Aorta (tissue), 5 donors: ENCODE data around the gene MAP3K14. TPM values are rescaled to one million over a fixed set of nuclear protein-coding genes. Genes with fewer than 3 reads are reported as not detected.
"Not testable (repeated sequence)": the region's sequence is repeated elsewhere in the genome, so short reads cannot be mapped to it uniquely, and the experiment has no call there.

ENCODE experiments used
- ATAC-seq: fragments of 200-7000 bp; cut with Tn5 transposase; one replicate; pipeline ENCODE4 v1.9.1; 2022; ENCODE audit warnings: moderate library complexity; ENCODE audit not compliant: low FRiP score
- DNase-seq, 2 donors: peaks; one replicate each; pipeline ENCODE4 v3.0.0-alpha.2; 2020
- H3K27ac ChIP-seq, 2 donors: one replicate each; pipeline ENCODE4 v1.5.1; 2013; ENCODE audit warnings: low read length in 2 of 2, mild to moderate bottlenecking in 2 of 2, moderate library complexity in 2 of 2, control low read depth in 1 of 2, inconsistent platforms in 1 of 2, low read depth in 1 of 2
- H3K27me3 ChIP-seq, 2 donors: one replicate each; pipeline ENCODE4 v1.6.1; 2013; ENCODE audit warnings: control low read depth in 1 of 2, low read length in 1 of 2, mild to moderate bottlenecking in 1 of 2, moderate library complexity in 1 of 2; ENCODE audit not compliant: insufficient read depth in 2 of 2, control insufficient read depth in 1 of 2
- H3K36me3 ChIP-seq, 2 donors: one replicate each; pipeline ENCODE4 v1.6.1; 2013; ENCODE audit warnings: control low read depth in 1 of 2, low read length in 1 of 2, mild to moderate bottlenecking in 1 of 2; ENCODE audit not compliant: insufficient read depth in 2 of 2, control insufficient read depth in 1 of 2
- H3K4me1 ChIP-seq, 2 donors: one replicate each; pipeline ENCODE4 v1.6.1; 2013; ENCODE audit warnings: low read length in 2 of 2, control low read depth in 1 of 2, mild to moderate bottlenecking in 1 of 2, moderate library complexity in 1 of 2; ENCODE audit not compliant: insufficient read depth in 2 of 2, control insufficient read depth in 1 of 2
- H3K4me3 ChIP-seq, 2 donors: one replicate each; pipeline ENCODE4 v1.5.1; 2013; ENCODE audit warnings: low read length in 2 of 2, control low read depth in 1 of 2, mild to moderate bottlenecking in 1 of 2
- H3K9me3 ChIP-seq: one replicate; pipeline ENCODE4 v1.6.1; 2013; ENCODE audit warnings: mild to moderate bottlenecking, low read length; ENCODE audit not compliant: control insufficient read depth
- WGBS, 2 donors: extraction: QIAGEN DNeasy Blood & Tissue Kit; methylation state at CpG; one replicate each; pipeline ENCODE4 v1.1.7; 2013; 5-methylcytosine and 5-hydroxymethylcytosine counted together
- intact Hi-C, 2 donors: fragments of 100-400 bp; cut with DNase I; formaldehyde crosslinking; loops; one replicate each; pipeline versions ENCODE4 v1.14.2 to v1.15.0; 2022
- polyA plus RNA-seq, 2 donors: library from polyadenylated mRNA; stranded (reverse); fragments of 200-250 nt; gene quantifications; one replicate each; pipeline ENCODE4 v1.2.3, GENCODE V29; 2013
- total RNA-seq, 2 donors: library from RNA; stranded (reverse); fragmentation: NEBNext Ultra II Directional; extraction: Animal tissue kit (Norgen Biotek cat#: 25700); gene quantifications; one replicate each; pipeline ENCODE4 v1.2.1, GENCODE V29; 2021
- donor health status: healthy with polysubstance abuse.
- donor health status: Bipolar disorder and iron deficiency.
- donor health status: DM: no; HTN: no; CAD: no.
- donor health status: DM: no; HTN: no; CAD: no.
- donor health status: DM: yes; HTN: yes; CAD: no.

The MAP3K14 gene
- total and polyA plus RNA-seq, 4 donors: 5.9 to 19.7 (median 8.3) TPM

DNA sequence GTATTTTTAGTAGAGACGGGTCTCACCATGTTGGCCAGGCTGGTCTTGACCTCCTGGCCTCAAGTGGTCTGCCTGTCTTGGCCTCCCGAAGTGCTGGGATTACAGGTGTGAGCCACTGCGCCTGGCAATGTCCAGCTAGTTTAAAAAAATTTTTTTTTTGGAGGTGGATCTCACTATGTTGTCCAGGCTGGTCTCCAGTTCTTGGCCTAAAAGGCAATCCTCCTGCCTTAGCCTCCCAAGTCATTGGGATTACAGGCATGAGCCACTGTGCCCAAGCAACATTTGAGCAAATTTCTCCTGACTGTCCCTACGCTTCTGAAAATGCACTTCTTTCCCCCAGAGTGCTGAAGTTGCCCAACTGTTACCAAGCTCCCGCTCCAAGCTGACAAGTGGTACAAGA, 8.0 kb downstream of the MAP3K14 start:
- intact Hi-C loops: no loop called here
- ATAC-seq (no peak), DNase-seq (no peak)
- peaks cover 0 to 2% of the 10 kb centered on the region in 2 donors for H3K36me3 ChIP-seq
- H3K27me3 ChIP-seq: no peaks in the 10 kb centered on the region
- no peaks in the 10 kb centered on the region for H3K9me3 ChIP-seq
- no peak overlapping the region for H3K4me3 ChIP-seq
- WGBS, 2 donors: 97 to 99% methylated on average over 5 of the region's 5 CpGs
- peaks cover 6 to 13% of the 10 kb centered on the region in 2 donors for H3K4me1 ChIP-seq
- no peak overlapping the region for H3K27ac ChIP-seq

DNA sequence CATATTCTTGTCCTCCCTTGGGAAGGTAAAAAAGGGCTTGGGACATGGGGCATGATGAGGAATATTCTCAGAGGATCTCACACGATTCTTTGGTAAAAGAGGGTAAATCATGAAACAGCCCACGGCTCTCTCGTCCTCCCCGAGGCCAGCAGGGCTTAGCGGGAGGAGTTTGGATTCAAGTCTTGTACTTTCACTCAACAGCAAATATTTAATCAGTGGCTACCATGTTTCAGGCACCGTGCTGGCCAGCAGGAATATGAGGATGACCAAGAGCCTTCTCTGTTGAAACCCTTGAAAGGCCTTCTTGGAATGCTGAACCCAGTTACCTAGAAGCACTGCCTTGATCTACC, 8.8 kb downstream of the MAP3K14 start:
- peaks cover 0 to 2% of the 10 kb centered on the region in 2 donors for H3K36me3 ChIP-seq
- H3K4me1 ChIP-seq: peaks cover 6 to 13% of the 10 kb centered on the region in 2 donors
- H3K27me3 ChIP-seq: no peaks in the 10 kb centered on the region
- intact Hi-C loops: no loop called here
- no peak overlapping the region for H3K4me3 ChIP-seq
- H3K9me3 ChIP-seq: no peaks in the 10 kb centered on the region
- H3K27ac ChIP-seq: peak overlapping the region; percentile 20 to 66
- WGBS, 2 donors: 74 to 79% methylated on average over 6 of the region's 6 CpGs
- ATAC-seq (no peak), DNase-seq (no peak)

DNA sequence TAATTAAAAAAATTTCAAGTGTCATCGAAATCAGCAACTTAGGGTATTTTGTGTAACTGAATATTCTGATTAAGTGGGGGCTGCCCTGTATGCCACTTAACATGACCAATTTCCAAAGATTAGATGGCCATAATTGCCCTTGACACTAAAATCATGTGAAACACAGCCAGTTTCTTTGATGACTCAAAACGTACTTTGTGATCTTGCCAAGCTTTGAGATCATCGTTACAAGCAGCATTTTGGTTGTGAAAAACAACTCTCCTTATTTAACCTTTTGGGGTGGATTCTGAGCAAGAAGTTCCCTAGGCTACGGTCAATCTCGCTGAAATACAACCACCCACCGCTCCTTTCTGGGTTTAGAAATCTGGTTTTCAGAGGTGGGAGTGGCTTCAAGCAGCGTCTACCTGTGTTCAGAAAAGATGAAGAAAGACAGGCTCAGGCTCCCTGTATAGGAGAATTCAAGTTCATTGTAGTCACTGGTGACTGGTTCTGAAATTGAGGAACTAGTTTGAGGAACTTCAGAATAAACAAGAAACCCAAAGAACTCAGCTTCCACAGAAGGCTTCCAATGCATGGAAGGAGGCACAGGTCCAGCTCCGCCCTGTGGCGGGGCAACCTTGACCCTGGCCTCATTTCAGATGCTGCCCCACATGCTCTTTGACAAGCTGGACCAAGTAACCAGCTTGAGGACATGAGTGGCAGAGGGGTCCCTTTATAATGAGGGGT, 9.4 kb downstream of the MAP3K14 start:
- Histone ChIP-seq H3K36me3 (peaks cover 0 to 2% of the 10 kb centered on the region in 2 donors), H3K9me3 (no peaks in the 10 kb centered on the region), H3K27ac (peak overlapping the region; percentile 20 to 66), H3K4me1 (peaks cover 6 to 13% of the 10 kb centered on the region in 2 donors), H3K27me3 (no peaks in the 10 kb centered on the region), H3K4me3 (no peak overlapping the region)
- peak; percentile 42 for ATAC-seq
- DNase-seq: no peak
- intact Hi-C loops: no loop called here
- 26% methylated on average over 9 of the region's 9 CpGs for WGBS, 2 donors

DNA sequence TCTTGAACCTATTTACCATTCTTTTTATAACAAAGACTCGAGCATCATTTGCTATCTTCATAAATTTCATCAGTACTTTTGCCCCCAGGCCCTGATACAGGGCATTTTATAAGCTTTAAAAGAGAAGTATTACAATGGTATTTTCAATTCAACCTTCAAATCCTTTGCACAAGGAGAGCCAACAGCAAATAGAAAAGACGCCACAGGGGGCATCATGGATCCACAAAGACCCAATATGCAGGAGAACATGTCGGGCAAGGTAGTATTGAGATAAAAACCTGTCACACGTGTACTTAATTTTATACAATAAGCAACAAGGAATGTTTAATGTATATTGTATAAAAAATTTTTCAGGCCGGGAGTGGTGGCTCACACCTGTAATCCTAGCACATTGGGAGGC, 10.2 kb downstream of the MAP3K14 start:
- ATAC-seq: no peak
- intact Hi-C loops: no loop called here
- peaks cover 2 to 13% of the 10 kb centered on the region in 2 donors for H3K4me1 ChIP-seq
- H3K4me3 ChIP-seq: no peak overlapping the region
- peaks cover 0 to 2% of the 10 kb centered on the region in 2 donors for H3K36me3 ChIP-seq
- no peak overlapping the region for H3K27ac ChIP-seq
- H3K27me3 ChIP-seq: no peaks in the 10 kb centered on the region
- 82% methylated on average over 5 of the region's 5 CpGs for WGBS, 2 donors
- no peaks in the 10 kb centered on the region for H3K9me3 ChIP-seq
- no peak for DNase-seq

DNA sequence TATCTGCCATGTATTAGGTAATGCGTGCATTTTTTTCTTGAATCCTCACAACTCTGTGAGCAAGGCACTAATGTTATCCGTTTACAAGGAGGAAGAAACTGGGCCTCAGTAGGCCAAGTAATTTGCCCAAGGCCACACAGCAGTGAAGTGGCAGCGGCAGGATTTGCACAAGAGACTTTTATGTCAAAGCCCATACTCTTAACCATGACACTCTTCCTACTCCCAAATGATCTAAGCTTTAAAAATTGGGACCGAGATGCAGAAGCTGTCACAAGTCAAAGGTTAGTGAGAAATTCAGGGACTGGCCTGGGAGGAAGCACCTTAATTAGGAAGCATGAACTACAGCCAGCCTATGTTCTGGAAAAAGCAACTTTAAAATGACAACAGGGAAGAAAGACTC, 10.7 kb downstream of the MAP3K14 start:
- H3K4me1 ChIP-seq: peaks cover 2 to 10% of the 10 kb centered on the region in 2 donors
- ATAC-seq (no peak), DNase-seq (no peak)
- intact Hi-C loops: no loop called here
- no peak overlapping the region for H3K27ac ChIP-seq
- H3K36me3 ChIP-seq: peaks cover 0 to 2% of the 10 kb centered on the region in 2 donors
- 83 to 86% methylated on average over 4 of the region's 4 CpGs for WGBS, 2 donors
- H3K9me3 ChIP-seq: no peaks in the 10 kb centered on the region
- H3K4me3 ChIP-seq: no peak overlapping the region
- H3K27me3 ChIP-seq: no peaks in the 10 kb centered on the region

DNA sequence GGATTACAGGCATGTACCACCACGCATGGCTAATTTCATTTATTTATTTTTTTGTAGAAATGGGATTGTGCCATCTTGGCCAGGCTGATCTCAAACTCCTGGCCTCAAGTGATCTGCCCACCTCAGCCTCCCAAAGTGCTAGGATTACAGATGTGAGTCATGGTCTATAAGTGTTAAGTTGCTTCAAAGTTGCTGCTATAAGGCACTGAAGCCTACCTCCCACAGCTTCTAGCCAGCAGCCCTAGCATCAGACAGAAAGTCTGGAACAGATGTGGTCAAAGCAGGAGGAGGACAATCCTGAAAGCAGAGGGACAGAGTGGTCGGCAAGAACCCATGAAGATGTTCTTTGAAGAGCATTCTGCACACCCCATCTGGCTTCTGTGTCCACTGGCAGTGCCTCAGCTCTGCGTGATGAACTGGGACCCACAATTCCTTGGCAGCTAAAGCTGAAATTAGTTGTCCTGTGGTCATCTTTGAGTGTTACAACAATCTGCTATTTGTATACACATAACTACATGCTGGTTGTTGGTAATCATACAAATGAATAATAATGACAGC, 11.2 kb downstream of the MAP3K14 start:
- Histone ChIP-seq H3K36me3 (peaks cover 0 to 2% of the 10 kb centered on the region in 2 donors), H3K4me1 (peaks cover 2 to 8% of the 10 kb centered on the region in 2 donors), H3K27me3 (no peaks in the 10 kb centered on the region), H3K4me3 (no peak overlapping the region), H3K27ac (no peak overlapping the region), H3K9me3 (no peaks in the 10 kb centered on the region)
- 60 to 75% methylated on average over 3 of the region's 3 CpGs for WGBS, 2 donors
- no peak for ATAC-seq
- intact Hi-C loops: no loop called here
- no peak for DNase-seq

DNA sequence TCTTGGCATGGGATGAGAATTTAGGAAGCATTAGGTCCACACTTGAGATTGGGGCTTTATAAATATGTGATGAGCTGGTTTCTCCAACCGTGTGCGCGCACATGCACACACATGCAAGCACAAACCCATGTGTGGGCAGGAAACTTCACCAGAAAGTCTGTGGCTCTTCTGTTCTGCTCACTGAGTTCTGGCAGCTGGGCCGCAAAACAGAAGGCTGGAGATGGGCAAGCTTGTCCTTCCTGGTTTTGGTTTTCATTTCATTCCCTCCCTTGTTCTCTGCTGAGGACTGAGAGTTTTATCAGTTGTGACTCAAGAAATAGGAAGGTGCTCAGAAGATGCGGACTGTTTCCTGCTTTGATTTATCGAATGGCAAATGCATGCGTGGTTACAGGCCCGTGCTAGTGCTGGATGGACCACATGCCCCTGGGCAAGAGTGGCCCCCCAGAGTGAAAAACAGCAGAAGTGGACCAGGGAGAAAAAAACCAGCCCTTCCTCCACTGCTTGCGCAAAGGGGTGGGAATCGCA, 14.1 kb downstream of the MAP3K14 start:
- intact Hi-C loops: no loop called here
- 68 to 75% methylated on average over 10 of the region's 10 CpGs for WGBS, 2 donors
- no peak for ATAC-seq
- peak in 1 of 2 donors; percentile 42 for DNase-seq
- no peaks in the 10 kb centered on the region for H3K27me3 ChIP-seq
- peaks cover under 1 to 2% of the 10 kb centered on the region in 2 donors for H3K4me1 ChIP-seq
- peaks cover 0 to 2% of the 10 kb centered on the region in 2 donors for H3K36me3 ChIP-seq
- no peak overlapping the region for H3K4me3 ChIP-seq
- no peaks in the 10 kb centered on the region for H3K9me3 ChIP-seq
- H3K27ac ChIP-seq: peak overlapping the region in 1 of 2 donors; percentile 21

DNA sequence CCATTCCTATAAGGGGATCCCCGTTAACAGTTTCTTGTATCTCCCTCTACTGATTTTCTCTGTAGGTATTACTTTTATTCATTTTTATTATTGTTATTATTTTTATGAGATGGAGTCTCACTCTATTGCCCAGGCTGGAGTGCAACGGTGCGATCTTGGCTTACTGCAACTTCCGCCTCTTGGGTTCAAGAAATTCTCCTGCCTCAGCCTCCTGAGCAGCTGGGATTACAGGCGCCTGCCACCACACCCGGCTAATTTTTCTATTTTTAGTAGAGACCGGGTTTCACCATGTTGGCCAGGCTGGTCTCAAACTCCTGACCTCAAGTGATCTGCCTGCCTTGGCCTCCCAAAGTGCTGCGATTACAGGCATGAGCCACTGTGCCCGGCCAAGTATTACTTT, 14.6 kb downstream of the MAP3K14 start:
- H3K4me3 ChIP-seq, H3K36me3 ChIP-seq, H3K4me1 ChIP-seq, ATAC-seq, H3K27ac ChIP-seq, intact Hi-C loops, H3K9me3 ChIP-seq, H3K27me3 ChIP-seq, DNase-seq: not testable (repeated sequence)
- 45 to 47% methylated on average over 9 of the region's 9 CpGs for WGBS, 2 donors

DNA sequence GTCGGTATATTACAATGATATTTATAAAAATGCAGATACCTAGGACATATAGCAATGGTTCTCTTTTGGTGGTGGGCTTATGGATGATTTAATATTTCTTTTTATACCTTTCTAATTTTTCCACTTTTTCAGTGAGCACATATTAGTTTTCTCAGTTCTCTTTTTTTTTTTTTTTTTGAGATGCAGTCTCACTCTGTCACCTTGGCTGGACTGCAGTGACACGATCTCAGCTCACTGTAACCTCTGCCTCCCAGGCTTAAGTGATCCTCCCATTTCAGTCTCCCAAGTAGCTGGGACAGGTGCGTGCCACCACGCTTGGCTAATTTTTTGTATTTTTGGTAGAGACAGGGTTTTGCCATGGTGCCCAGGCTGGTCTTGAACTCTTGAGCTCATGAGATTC, 15.1 kb downstream of the MAP3K14 start:
- intact Hi-C loops: no loop called here
- ATAC-seq: no peak
- no peaks in the 10 kb centered on the region for H3K9me3 ChIP-seq
- WGBS, 2 donors: 95 to 98% methylated on average over 4 of the region's 4 CpGs
- no peaks in the 10 kb centered on the region for H3K4me1 ChIP-seq
- no peak overlapping the region for H3K27ac ChIP-seq
- DNase-seq: no peak
- H3K27me3 ChIP-seq: no peaks in the 10 kb centered on the region
- H3K4me3 ChIP-seq: no peak overlapping the region
- H3K36me3 ChIP-seq: peaks cover 0 to 2% of the 10 kb centered on the region in 2 donors
